Peyer's patch (tissue), 4 donors: ENCODE results near the gene GAB1.

ENCODE experiments used
- CTCF ChIP-seq, 6 experiments: fragments of 450-650 bp in 4 of 6; fragments of 200-600 bp in 2 of 6; sonication (generic) in 1 of 6; IDR thresholded peaks; one replicate each; pipeline ENCODE4 v1.5.1; 2017 to 2019; ENCODE audit warnings: antibody characterized with exemption in 6 of 6, mild to moderate bottlenecking in 3 of 6, moderate library complexity in 1 of 6
- POLR2A ChIP-seq, 2 donors: fragments of 450-650 bp; IDR thresholded peaks; one replicate each; pipeline ENCODE4 v1.5.1; 2017; ENCODE audit warnings: antibody characterized with exemption in 2 of 2, mild to moderate bottlenecking in 2 of 2, moderate library complexity in 2 of 2

GRCh38 chr4:143512978-143513313, 176.3 kb downstream of the GAB1 start:
- no peak for TF ChIP-seq CTCF (IDR thresholded peaks at IDR 0.05)
- TF ChIP-seq POLR2A (IDR thresholded peaks at IDR 0.05), result no peak
